ENCODE results near the gene LRRC27.

- TF ChIP-seq POLR2A (IDR thresholded peaks at IDR 0.05), result no peak
- no peak for TF ChIP-seq CTCF (IDR thresholded peaks at IDR 0.05)
Measured at GRCh38 chr10:132330486-132330833, 1.5 kb upstream of the LRRC27 start.

Measured in adrenal gland (tissue), 5 donors.